ENCODE measurements around the gene MPST. TPM values are rescaled to one million over a fixed set of nuclear protein-coding genes. Genes with fewer than 3 reads are reported as not detected.

MPST gene
- total RNA-seq, 1 experiment from 2014 or later: 31.4 TPM

DNA sequence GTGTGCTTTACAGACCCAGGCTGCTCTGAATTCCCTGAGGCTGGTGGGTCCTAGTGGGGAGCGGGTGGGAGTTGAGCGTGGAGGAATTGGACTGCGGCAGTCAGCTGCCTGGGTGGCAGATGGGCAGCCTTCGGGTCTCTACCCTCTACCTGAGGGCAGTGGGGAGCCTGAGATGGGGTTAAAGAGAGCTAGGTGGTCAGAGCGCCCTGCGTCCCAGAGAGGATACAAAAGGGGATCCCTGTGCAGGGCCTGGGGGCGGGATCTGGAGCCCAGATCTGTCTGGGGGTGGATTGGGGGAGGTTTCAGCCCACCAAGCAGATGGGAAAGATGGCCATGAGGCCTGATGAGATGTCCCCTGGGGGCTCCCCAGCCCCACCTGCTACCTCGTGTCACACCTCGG lies 50.2 kb downstream of the MPST start:
- Histone ChIP-seq H3K4me3 (ENCODE audit: low read depth in 2 of 2, low read length in 2 of 2) (no peak overlapping the region), H3K27ac (ENCODE audit: low read length) (no peak overlapping the region), H3K9me3 (ENCODE audit: control insufficient read depth, insufficient read depth, low read depth, low read length) (no peaks in the 10 kb centered on the region), H3K27me3 (ENCODE audit: control insufficient read depth, insufficient read depth, low read length) (no peaks in the 10 kb centered on the region), H3K4me1 (ENCODE audit: control insufficient read depth, insufficient read depth, low read length) (no peaks in the 10 kb centered on the region), H3K36me3 (ENCODE audit: control insufficient read depth, insufficient read depth, low read length) (no peaks in the 10 kb centered on the region)
- TF ChIP-seq TCF7L2 (IDR thresholded peaks at IDR 0.05; ENCODE audit: low read depth, low read length): no peak
- TF ChIP-seq SIN3A (IDR thresholded peaks at IDR 0.05; ENCODE audit: borderline replicate concordance, insufficient read depth, low read depth, low read length): no peak
- TF ChIP-seq, protein P1, sequence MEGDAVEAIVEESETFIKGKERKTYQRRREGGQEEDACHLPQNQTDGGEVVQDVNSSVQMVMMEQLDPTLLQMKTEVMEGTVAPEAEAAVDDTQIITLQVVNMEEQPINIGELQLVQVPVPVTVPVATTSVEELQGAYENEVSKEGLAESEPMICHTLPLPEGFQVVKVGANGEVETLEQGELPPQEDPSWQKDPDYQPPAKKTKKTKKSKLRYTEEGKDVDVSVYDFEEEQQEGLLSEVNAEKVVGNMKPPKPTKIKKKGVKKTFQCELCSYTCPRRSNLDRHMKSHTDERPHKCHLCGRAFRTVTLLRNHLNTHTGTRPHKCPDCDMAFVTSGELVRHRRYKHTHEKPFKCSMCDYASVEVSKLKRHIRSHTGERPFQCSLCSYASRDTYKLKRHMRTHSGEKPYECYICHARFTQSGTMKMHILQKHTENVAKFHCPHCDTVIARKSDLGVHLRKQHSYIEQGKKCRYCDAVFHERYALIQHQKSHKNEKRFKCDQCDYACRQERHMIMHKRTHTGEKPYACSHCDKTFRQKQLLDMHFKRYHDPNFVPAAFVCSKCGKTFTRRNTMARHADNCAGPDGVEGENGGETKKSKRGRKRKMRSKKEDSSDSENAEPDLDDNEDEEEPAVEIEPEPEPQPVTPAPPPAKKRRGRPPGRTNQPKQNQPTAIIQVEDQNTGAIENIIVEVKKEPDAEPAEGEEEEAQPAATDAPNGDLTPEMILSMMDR (IDR thresholded peaks at IDR 0.05): no peak
- TF ChIP-seq POLR2AphosphoS5 (IDR thresholded peaks at IDR 0.05; ENCODE audit: low read depth, low read length): no peak
- TF ChIP-seq, protein P2, sequence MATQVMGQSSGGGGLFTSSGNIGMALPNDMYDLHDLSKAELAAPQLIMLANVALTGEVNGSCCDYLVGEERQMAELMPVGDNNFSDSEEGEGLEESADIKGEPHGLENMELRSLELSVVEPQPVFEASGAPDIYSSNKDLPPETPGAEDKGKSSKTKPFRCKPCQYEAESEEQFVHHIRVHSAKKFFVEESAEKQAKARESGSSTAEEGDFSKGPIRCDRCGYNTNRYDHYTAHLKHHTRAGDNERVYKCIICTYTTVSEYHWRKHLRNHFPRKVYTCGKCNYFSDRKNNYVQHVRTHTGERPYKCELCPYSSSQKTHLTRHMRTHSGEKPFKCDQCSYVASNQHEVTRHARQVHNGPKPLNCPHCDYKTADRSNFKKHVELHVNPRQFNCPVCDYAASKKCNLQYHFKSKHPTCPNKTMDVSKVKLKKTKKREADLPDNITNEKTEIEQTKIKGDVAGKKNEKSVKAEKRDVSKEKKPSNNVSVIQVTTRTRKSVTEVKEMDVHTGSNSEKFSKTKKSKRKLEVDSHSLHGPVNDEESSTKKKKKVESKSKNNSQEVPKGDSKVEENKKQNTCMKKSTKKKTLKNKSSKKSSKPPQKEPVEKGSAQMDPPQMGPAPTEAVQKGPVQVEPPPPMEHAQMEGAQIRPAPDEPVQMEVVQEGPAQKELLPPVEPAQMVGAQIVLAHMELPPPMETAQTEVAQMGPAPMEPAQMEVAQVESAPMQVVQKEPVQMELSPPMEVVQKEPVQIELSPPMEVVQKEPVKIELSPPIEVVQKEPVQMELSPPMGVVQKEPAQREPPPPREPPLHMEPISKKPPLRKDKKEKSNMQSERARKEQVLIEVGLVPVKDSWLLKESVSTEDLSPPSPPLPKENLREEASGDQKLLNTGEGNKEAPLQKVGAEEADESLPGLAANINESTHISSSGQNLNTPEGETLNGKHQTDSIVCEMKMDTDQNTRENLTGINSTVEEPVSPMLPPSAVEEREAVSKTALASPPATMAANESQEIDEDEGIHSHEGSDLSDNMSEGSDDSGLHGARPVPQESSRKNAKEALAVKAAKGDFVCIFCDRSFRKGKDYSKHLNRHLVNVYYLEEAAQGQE (IDR thresholded peaks at IDR 0.05; ENCODE audit: insufficient read depth in 1 of 2, low read depth in 2 of 2, low read length in 1 of 2): no peak
- ChIA-PET POLR2A (no interaction called here), CTCF (no interaction called here)
- no TSS peak for BruUV-seq (replicated peaks)
- in situ Hi-C loops (cut with HindIII; ENCODE audit: low pct_unique_long_range_greater_than_20kb, low sequenced_read_pairs): no loop called here
- DNase-seq (ENCODE audit: low read depth, low spot score) (no peak), ATAC-seq (no peak)
- intact Hi-C loops (cut with micrococcal nuclease; ENCODE audit: unreplicated experiment): no loop called here

DNA sequence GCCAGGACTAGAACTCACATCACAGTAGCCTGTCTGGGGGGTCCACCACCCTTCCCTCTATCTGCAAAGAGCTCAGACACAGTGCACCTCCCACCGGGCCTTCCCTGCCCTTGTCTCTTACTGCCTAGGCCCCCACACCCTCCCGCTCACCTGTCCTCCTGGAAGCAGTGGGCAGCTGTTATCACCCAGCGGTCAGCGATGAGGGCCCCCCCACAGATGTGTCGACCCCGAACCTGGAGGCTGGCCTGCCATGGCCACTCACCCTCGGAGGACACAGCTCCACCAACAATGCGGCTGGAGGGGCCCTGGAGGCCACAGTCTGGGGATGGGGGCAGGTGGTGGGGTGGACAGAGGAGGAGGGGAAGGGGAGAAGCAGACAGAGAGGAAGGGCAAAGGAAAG lies 50.8 kb downstream of the MPST start:
- intact Hi-C loops (cut with micrococcal nuclease; ENCODE audit: unreplicated experiment): no loop called here
- H3K9me3 ChIP-seq (ENCODE audit: control insufficient read depth, insufficient read depth, low read depth, low read length): no peaks in the 10 kb centered on the region
- DNase-seq (ENCODE audit: low read depth, low spot score) (no peak), ATAC-seq (no peak)
- H3K27ac ChIP-seq (ENCODE audit: low read length): no peak overlapping the region
- H3K36me3 ChIP-seq (ENCODE audit: control insufficient read depth, insufficient read depth, low read length): no peaks in the 10 kb centered on the region
- H3K4me1 ChIP-seq (ENCODE audit: control insufficient read depth, insufficient read depth, low read length): no peaks in the 10 kb centered on the region
- no TSS peak for BruUV-seq (replicated peaks)
- H3K4me3 ChIP-seq (ENCODE audit: low read depth in 2 of 2, low read length in 2 of 2): no peak overlapping the region
- TF ChIP-seq, protein P2 (IDR thresholded peaks at IDR 0.05; ENCODE audit: insufficient read depth in 1 of 2, low read depth in 2 of 2, low read length in 1 of 2): no peak
- TF ChIP-seq, protein P1 (IDR thresholded peaks at IDR 0.05): no peak
- TF ChIP-seq TCF7L2 (IDR thresholded peaks at IDR 0.05; ENCODE audit: low read depth, low read length) (no peak), SIN3A (IDR thresholded peaks at IDR 0.05; ENCODE audit: borderline replicate concordance, insufficient read depth, low read depth, low read length) (no peak), POLR2AphosphoS5 (IDR thresholded peaks at IDR 0.05; ENCODE audit: low read depth, low read length) (no peak)
- in situ Hi-C loops (cut with HindIII; ENCODE audit: low pct_unique_long_range_greater_than_20kb, low sequenced_read_pairs): no loop called here
- CTCF ChIA-PET: no interaction called here
- POLR2A ChIA-PET: interaction anchor here (0.9 kb wide), 1 partner anchor 15 kb away, joined by 6 read pairs; no protein-coding TSS in a partner anchor
- H3K27me3 ChIP-seq (ENCODE audit: control insufficient read depth, insufficient read depth, low read length): no peaks in the 10 kb centered on the region

Data from Panc1 (cell line).